ENCODE data around the gene PLCL1.

PLCL1 gene

DNA sequence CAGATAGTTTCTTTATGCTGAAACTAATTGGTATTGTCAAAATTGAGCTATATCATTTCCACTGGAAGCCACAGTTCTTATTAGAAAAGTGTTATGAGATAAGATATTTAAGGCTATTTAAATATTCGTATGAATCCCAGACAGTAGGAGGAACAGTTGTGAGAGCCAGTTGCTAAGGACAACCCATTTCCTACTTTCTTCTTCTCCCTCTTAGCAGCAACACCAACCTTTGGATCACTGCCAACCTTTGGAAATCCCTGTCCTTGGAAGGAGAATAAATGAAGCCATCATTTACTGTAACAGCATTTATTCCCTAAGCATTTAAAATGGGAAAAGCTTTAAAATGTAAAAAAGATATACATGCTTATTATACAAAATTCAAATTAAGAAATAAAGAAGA lies 85.8 kb downstream of the PLCL1 start:
- DNase-seq = no peak

- DNase-seq = no peak
These were observed 87.6 kb downstream of the PLCL1 start for GRCh38 chr2:197891897-197892442.

- DNase-seq = no peak
These were observed 89.2 kb downstream of the PLCL1 start for GRCh38 chr2:197893403-197894177.

- DNase-seq = no peak
These were observed 90.4 kb downstream of the PLCL1 start for GRCh38 chr2:197894751-197895274.

DNA sequence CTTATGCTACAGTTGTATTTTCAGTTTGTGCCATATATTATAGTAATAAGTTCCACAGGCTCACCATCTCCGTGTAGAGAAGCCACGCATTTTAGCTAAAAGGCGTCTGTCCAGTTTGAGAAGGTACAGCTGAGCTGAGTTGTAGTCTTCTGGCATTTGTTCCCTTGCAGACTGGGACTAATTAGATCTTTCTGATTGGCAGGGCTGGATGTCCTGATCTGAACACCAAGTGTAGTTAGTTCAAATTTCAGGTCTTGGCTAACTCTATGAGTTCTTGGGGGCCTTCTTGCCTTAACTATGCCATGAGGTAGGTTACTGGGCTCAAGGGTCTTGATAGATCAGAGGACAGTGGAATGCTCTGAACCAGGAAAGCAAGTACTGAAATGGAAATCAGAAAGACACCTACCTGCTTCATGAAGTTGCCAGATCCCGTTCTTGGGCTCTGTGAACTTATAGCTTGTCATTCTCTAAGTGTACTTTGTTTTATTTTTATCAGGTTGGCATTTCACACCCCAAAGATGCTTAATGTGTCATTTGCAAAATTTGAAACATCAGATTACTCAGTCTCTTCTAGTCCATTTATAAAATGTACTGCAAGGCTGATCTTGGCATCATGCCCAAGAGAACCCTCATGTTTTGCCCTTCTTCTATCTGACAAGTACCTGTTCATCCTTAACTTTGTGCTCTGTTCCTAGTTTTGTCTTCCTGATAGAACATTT lies 93.7 kb downstream of the PLCL1 start:
- no peak for DNase-seq

DNA sequence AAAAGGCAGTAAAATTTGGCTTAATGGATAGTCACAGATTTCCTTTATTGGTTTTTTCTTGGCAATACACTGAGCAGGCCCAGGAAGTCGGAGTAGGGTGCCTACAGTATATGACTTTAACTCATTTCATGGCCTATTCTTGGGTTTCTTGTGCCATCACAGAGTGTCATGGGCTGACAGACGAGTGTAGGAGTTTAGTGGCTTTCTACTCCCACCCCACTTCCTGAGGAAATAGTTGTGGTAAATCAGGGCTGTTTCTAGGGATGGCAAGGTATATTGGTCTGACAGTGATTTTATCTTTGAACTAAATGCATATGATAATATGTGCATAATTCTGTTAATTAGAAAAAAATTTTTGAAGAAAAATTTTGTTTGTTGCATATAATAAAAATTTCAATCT lies 100.1 kb downstream of the PLCL1 start:
- no peak for DNase-seq

DNA sequence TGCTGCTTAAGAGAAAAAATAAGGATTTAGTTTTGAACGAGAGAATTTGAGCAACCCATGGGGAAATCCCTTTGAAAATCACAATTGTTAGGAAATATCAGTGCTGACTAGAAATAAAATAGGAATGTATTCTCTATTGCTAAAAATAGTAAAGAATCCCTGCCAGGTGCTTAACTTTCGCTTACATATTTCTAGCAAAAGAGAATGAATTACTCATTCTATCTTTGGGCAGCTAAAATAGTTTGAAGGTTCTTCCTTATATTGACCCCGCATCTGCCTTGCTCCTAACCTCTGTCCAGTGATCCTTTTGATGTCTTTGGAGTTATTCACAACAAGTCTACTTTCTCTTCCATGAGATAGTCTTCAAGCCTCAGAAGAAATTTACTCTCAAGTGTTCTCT lies 103.8 kb downstream of the PLCL1 start:
- DNase-seq = no peak

DNA sequence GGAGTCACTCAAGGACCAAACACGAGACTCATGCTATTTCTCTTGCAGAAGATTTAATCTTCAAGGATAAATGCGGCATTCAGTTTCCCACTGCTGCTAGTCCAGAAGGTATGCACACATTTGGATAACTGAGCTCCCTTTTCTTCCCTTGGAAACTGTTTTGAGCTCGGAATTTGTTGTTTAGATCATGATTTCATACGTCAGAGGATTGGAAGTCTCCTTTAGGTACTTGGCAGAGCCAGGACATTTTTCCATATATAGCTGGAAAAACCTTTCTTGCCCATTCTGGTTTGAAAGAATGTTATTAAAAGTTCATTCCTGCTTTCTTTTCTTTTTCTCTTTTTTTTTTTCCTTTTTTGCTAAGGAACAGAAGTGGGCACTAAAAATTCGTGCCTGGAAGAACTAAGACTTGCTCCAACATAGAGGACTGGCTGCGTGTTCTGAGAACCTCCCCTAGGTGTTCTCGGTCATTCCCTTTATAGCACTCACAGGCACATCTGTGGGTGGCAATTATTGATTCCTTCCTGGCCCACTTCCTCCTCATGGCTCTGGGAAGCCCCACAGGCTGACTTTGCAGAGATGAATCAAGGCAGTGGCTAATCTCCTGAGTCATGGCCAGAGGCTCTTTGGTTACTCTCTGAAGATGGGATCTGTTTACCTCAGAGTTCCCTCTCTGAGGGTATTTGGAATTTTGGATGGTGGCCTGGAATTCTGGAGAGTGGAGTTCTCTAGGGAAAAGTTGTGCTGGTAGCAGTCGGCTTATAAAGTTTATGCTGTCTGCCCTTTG lies 104.8 kb downstream of the PLCL1 start:
- DNase-seq = no peak

GRCh38 chr2:197911667-197912066 lies 107.3 kb downstream of the PLCL1 start:
- no peak for DNase-seq

- no peak for DNase-seq
These were observed 108.7 kb downstream of the PLCL1 start for GRCh38 chr2:197913084-197913483.

DNA sequence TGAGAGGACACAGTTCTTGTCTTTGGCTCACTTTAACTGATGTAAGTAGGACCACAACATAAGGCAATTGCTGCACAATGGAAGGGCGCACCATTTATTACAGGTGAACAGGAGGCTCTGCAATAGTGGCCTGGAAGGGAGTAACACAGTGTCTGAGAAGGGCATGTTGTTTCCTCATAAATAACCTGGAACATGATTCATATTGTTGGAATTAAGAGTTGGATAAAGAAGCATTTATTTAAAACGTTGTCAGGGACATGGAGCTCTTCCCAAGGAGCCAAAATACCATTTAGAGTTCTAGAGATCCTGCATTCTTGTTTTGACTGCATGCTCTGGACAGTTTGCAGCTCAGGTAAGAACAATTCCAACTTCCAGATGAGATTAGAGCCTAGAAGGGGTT lies 110.4 kb downstream of the PLCL1 start:
- DNase-seq = no peak

GRCh38 chr2:197915548-197916265 lies 111.3 kb downstream of the PLCL1 start:
- no peak for DNase-seq

DNA sequence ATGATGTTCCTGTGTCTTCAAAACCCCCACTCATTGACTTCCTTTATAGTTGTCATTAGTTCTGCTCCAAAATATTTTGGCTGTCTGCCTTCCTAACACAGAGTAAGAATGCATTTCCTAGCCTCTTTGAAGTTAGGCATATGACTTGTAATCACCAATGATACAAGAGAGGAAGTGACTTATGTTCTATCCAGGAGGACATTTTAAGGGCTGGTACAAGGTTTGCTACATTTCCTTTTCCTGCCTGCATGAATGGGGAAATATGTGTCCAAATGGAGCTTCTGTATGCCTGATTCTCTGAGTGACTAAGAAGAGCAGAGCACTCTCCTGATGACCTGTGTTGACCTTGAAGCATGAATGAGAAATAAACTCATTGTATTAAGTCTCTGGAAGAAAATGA lies 115.1 kb downstream of the PLCL1 start:
- no peak for DNase-seq

DNA sequence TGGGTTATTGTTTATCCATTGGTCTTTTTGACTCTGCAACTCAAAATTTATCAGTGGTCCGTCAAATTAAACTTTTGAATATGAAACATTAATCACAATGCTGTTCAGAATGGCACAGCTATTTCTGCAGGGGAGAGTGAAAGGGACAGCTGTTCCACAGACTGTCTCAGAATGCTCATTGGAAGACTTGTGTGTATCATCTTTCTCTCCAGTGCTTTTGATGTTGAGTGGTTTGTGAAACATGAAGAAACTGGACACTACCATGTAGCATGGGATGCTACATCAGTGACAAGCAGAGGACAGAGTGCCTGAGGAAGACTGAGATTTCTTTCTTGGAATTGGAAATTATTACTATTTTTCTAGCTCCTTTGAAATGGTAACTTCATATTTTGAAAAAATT lies 115.7 kb downstream of the PLCL1 start:
- DNase-seq = no peak

- no peak for DNase-seq
These were observed 116.3 kb downstream of the PLCL1 start for GRCh38 chr2:197920592-197921201.

GRCh38 chr2:197924483-197924882 lies 120.1 kb downstream of the PLCL1 start:
- no peak for DNase-seq

DNA sequence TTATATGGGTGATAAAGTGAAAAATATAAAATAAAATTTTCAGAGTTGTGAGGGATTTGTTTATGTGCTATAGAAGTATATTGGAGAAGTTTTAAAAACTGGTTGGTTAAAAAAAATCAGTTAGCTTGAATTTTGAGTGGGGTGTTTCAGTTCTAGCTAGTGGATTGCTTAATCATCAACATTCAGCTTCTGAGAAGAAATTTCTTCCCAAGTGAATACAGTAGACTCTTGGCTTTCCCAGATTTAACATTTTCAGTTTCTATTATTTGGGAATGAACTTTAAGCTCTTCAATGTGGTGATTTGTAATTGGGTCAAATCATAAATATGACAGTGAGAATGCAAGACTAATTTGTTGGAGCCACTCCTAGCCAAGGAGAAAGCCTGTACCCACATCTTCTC lies 120.8 kb downstream of the PLCL1 start:
- no peak for DNase-seq

- no peak for DNase-seq
These were observed 121.6 kb downstream of the PLCL1 start for GRCh38 chr2:197925976-197926375.

DNA sequence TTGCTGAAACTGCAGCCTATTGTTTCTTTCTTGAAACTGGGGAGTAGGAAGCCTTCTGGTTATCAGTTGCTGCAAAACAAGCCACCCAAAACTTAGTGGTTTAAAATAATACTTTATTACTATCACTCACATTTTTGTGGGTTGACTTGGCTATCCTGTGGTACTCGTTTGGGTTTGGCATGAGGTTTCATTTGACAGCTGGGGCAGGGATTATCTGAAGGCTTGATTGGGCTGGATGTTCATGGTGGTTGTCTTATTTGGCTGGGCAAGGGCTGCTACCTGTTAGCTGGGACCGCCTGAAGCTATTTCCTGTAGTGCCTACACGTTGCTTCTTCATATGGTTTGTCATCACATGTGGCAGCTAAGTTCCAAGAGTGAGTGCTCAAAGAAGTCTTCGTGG lies 122.3 kb downstream of the PLCL1 start:
- DNase-seq = no peak

DNA sequence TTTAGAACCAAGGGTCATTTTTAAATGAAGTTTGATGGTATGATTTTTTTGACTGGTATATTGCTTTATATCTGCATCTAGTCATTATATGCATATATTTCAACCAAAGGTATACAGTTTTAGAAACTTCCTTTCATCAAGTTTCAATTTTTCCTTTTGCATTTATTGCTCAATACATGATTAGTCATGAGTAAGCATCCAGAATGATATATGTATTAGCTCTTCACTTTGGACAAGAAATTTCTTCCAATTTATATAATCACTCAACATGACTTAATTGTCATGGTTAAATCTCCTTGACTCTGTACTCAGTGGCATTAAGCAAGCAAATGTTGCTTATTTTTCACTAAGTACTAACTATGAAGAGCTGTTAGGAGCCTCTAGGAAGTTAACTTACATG lies 123.6 kb downstream of the PLCL1 start:
- no peak for DNase-seq

DNA sequence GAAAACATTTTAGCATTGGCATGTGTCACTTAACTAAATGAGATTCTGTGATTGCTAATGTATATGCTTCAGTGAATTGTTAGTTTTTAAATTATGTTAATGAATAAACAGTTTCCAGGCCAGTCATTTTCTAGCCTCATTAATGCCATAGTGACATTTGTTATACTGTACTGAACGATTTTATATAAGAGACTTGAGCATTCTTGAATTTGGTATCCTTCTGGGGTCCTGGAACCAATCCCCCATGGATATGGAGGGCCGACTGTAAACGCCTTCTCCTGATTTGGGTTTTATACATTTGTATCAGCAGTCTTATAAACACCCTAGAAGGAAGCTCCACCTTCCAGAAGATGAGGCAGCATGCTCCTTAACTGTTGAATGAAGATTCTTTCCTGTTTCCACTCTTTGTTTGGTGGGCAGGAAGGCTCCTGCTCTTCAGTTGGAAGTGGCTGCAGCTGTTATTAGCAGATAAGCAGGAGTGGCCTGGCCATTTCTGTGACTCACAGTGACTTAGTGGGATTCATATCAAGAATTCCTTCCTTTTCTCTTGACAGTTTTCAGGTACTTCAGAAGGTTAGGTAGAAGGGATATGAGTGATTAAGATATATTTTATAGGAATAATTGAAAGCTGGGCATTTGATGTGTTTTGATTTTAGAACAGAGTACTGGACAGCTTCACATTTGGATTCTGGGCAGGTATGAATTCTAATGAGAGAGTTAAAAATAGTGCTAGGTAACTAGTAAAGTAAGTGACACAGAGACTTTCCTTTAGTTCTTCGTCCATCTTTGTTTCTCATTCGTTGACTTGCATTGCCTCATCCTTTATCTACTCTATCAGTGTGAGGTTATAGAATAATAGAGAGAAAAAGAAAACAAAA lies 124.9 kb downstream of the PLCL1 start:
- no peak for DNase-seq
